ENCODE results near the gene EFEMP2. TPM values are rescaled to one million over a fixed set of nuclear protein-coding genes. Genes with fewer than 3 reads are reported as not detected.
"Not testable (repeated sequence)": the region's sequence is repeated elsewhere in the genome, so short reads cannot be mapped to it uniquely, and the experiment has no call there.

EFEMP2 gene
- total RNA-seq, 6 experiments from 2014 or later = 5.1 to 13.9 (median 7.8) TPM

DNA sequence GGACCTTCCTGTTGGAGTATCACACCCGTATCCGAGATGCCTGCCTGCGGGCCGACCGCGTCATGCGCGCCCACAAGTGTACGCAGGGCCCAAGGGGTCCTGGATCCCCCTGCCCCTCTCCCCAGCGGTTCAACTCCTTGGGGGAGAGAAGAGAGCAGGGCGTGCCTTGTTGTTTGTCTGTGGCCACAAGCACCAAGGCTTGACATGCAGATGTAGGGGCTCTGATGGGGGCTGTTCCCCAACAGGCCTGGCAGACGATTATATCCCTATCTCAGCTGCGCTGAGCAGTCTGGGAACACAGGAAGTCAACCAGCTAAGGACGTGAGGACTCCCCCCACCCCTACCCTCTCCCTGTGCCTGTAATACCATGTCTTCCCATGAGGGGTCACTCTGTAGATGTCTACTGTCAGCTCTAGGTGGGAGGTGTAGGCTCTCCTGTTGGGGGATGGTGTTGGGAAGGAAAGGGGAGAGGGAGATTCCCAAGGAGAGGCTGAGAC is 21.5 kb downstream of the EFEMP2 start:
- H3K36me3 ChIP-seq = peaks cover 6 to 35% (median 21%) of the 10 kb centered on the region in 4 donors
- no peaks in the 10 kb centered on the region for H3K9me3 ChIP-seq
- WGBS (ENCODE audit: insufficient coverage, low coverage, low lambda C conversion rate, missing lambda C conversion rate) = no CpG with 5 or more reads among the region's 14 CpGs
- H3K4me3 ChIP-seq = no peak overlapping the region
- ATAC-seq (peak in 3 of 4 donors; percentile 7 to 11 (median 11)), DNase-seq (no peak)
- TF ChIP-seq POLR2A (IDR thresholded peaks at IDR 0.05) = no peak
- TF ChIP-seq, protein P1, sequence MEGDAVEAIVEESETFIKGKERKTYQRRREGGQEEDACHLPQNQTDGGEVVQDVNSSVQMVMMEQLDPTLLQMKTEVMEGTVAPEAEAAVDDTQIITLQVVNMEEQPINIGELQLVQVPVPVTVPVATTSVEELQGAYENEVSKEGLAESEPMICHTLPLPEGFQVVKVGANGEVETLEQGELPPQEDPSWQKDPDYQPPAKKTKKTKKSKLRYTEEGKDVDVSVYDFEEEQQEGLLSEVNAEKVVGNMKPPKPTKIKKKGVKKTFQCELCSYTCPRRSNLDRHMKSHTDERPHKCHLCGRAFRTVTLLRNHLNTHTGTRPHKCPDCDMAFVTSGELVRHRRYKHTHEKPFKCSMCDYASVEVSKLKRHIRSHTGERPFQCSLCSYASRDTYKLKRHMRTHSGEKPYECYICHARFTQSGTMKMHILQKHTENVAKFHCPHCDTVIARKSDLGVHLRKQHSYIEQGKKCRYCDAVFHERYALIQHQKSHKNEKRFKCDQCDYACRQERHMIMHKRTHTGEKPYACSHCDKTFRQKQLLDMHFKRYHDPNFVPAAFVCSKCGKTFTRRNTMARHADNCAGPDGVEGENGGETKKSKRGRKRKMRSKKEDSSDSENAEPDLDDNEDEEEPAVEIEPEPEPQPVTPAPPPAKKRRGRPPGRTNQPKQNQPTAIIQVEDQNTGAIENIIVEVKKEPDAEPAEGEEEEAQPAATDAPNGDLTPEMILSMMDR (IDR thresholded peaks at IDR 0.05) = peak; percentile 9 to 44 (median 25)
- intact Hi-C loops (cut with DNase I) = no loop called here
- H3K4me1 ChIP-seq = peaks cover 0 to 5% (median 2%) of the 10 kb centered on the region in 4 donors
- no peak overlapping the region for H3K27ac ChIP-seq
- no peaks in the 10 kb centered on the region for H3K27me3 ChIP-seq

GRCh38 chr11:65850217-65851082 is 22.1 kb downstream of the EFEMP2 start:
- intact Hi-C loops (cut with DNase I) = no loop called here
- no peak for TF ChIP-seq POLR2A (IDR thresholded peaks at IDR 0.05)
- DNase-seq = peak in 1 of 3 donors; percentile 45
- H3K27ac ChIP-seq = no peak overlapping the region
- peaks cover 6 to 29% (median 19%) of the 10 kb centered on the region in 4 donors for H3K36me3 ChIP-seq
- ATAC-seq = peak in 2 of 4 donors; percentile 10 to 13
- no peaks in the 10 kb centered on the region for H3K27me3 ChIP-seq
- H3K9me3 ChIP-seq = no peaks in the 10 kb centered on the region
- H3K4me1 ChIP-seq = no peaks in the 10 kb centered on the region
- H3K4me3 ChIP-seq = no peak overlapping the region
- 58% methylated on average over 9 of the region's 20 CpGs for WGBS (ENCODE audit: insufficient coverage, low coverage, low lambda C conversion rate, missing lambda C conversion rate)

DNA sequence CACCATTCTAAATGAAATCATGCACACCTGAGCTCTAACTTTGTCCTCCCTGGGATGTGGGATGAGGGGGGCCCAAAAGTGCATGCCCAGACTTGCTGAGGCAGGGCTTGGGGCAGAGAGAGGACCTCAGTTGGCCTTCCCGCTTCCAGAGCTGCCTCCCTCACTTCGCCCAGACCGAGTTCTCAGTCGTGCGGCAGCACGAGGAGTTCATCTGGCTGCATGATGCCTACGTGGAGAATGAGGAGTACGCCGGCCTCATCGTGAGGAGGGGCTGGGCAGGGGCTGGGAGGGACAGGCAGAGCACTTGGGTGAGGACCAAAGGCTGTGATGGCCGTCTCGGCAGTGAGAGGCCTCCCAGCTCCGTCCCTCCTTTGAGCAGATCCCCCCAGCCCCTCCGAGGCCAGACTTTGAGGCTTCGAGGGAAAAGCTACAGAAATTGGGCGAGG is 22.8 kb downstream of the EFEMP2 start:
- no peak overlapping the region for H3K4me3 ChIP-seq
- peaks cover 6 to 22% (median 15%) of the 10 kb centered on the region in 4 donors for H3K36me3 ChIP-seq
- TF ChIP-seq POLR2A (IDR thresholded peaks at IDR 0.05) = no peak
- TF ChIP-seq, protein P1 (IDR thresholded peaks at IDR 0.05) = no peak
- no peak for ATAC-seq
- no peaks in the 10 kb centered on the region for H3K27me3 ChIP-seq
- DNase-seq = no peak
- H3K4me1 ChIP-seq = no peaks in the 10 kb centered on the region
- no peak overlapping the region for H3K27ac ChIP-seq
- H3K9me3 ChIP-seq = no peaks in the 10 kb centered on the region
- intact Hi-C loops (cut with DNase I) = no loop called here
- WGBS (ENCODE audit: insufficient coverage, low coverage, low lambda C conversion rate, missing lambda C conversion rate) = 50% methylated on average over 12 of the region's 16 CpGs

- Histone ChIP-seq H3K9me3 (no peaks in the 10 kb centered on the region), H3K27ac (no peak overlapping the region), H3K4me1 (no peaks in the 10 kb centered on the region), H3K27me3 (no peaks in the 10 kb centered on the region), H3K36me3 (peaks cover 6 to 18% (median 11%) of the 10 kb centered on the region in 4 donors), H3K4me3 (no peak overlapping the region)
- 55% methylated on average over 2 of the region's 8 CpGs for WGBS (ENCODE audit: insufficient coverage, low coverage, low lambda C conversion rate, missing lambda C conversion rate)
- intact Hi-C loops (cut with DNase I) = no loop called here
- TF ChIP-seq, protein P1 (IDR thresholded peaks at IDR 0.05) = no peak
- TF ChIP-seq POLR2A (IDR thresholded peaks at IDR 0.05) = no peak
- DNase-seq = peak in 1 of 3 donors; percentile 39
- ATAC-seq = peak in 1 of 4 donors; percentile 9
Measured at GRCh38 chr11:65849366-65849765, 23.2 kb downstream of the EFEMP2 start.

DNA sequence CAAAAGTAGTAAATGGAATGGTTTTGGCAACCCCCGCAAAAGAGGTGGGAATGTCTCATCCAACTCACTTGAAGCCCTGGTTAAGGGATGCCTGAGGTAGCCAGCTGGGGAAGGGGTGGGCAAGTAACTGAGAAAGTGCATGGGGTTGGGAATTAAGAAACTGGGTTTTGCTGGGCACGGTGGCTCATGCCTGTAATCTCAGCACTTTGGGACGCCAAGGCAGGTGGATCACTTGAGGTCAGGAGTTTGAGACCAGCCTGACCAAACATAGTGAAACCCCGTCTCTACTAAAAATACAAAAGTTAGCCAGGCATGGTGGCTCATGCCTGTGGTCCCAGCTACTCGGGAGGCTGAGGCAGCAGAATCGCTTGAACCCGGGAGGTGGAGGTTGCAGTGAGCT is 23.9 kb downstream of the EFEMP2 start:
- H3K4me3 ChIP-seq; ATAC-seq; H3K27ac ChIP-seq; H3K4me1 ChIP-seq; H3K9me3 ChIP-seq; intact Hi-C loops (cut with DNase I); DNase-seq; H3K27me3 ChIP-seq: not testable (repeated sequence)
- peaks cover 4 to 11% (median 5%) of the 10 kb centered on the region in 4 donors for H3K36me3 ChIP-seq
- 30% methylated on average over 4 of the region's 7 CpGs for WGBS (ENCODE audit: insufficient coverage, low coverage, low lambda C conversion rate, missing lambda C conversion rate)
